HG03025 (cell line): ENCODE data around the gene STRN3.
A peak's percentile ranks its signal among the peaks of the same experiment; 100 is the strongest.

Experiments used
- ATAC-seq: cut with Tn5 transposase; IDR thresholded peaks from one replicate; pipeline ENCODE4 v1.9.1; 2021; ENCODE audit warnings: mild to moderate bottlenecking, moderate library complexity; ENCODE audit not compliant: unreplicated experiment, low FRiP score

STRN3 gene

DNA sequence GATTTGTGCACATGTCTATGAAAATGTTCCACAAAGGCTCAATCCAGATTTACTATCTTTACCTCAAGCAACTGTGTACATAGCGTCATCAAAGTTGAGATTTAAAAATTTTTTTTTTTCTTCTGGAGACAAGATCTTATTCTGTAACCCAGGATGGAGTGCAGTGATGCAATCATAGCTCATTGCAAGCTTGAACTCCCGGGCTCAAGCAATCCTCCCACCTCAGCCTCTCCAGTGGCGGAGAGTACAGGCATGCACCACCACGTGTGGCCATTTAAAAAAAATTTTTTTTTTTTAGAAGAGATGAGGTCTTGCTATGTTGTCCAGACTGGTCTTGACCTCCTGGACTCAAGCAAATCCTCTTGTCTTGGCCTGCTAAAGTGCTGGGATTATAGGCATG is 149.5 kb downstream of the STRN3 start:
- ATAC-seq: no peak

DNA sequence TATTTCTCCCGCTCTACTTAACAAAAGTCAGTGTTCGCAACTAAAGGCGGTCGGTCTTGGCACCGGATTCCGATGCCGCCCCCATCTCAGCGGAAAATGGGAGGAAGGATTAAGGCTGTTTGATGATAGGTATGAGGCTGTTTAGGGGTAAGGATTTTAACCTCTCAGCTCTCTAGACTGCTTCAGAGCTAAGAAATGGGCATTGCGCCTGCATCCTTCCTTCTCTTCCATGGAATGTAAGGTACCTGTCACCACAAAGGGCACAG is 150.5 kb downstream of the STRN3 start:
- no peak for ATAC-seq

DNA sequence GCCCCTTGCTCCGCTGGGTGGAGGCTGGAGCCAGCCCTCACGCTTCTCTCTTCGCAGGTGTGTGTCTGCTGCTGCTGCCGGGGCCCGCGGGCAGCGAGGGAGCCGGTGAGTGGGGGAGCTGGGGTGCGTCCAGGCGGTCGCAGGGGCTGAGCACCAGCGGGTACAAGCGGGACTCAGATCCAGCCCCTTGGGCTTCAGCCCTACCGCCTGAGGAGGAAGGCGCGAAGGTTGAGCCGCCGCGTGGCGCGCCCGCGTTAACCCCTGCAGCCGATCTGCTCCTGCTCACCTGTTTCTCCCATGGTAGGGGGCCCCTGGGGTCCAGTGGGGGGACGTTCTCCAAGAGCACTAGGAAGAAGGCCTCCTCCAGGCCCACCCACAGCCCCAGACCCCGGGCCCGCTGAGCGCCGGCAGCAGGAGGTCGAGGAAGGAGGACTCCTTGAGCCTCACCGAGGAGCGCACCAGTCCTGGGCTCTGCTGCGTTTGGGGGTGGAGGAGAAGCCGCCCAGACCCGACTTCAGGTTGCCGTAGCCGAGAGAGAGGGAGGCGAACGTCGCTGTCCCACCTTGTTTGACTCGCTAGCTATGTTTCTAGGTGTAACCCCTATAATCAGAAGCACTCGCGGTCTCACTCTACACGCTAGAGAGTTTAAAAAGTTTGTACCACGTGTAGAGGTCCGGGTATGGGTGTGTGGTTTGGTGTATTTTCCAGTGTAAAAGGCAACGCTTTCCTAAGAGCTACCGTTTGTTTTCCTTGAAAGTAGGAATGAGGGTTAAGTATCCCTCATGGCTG is 151.0 kb downstream of the STRN3 start:
- peak; percentile 29 for ATAC-seq

DNA sequence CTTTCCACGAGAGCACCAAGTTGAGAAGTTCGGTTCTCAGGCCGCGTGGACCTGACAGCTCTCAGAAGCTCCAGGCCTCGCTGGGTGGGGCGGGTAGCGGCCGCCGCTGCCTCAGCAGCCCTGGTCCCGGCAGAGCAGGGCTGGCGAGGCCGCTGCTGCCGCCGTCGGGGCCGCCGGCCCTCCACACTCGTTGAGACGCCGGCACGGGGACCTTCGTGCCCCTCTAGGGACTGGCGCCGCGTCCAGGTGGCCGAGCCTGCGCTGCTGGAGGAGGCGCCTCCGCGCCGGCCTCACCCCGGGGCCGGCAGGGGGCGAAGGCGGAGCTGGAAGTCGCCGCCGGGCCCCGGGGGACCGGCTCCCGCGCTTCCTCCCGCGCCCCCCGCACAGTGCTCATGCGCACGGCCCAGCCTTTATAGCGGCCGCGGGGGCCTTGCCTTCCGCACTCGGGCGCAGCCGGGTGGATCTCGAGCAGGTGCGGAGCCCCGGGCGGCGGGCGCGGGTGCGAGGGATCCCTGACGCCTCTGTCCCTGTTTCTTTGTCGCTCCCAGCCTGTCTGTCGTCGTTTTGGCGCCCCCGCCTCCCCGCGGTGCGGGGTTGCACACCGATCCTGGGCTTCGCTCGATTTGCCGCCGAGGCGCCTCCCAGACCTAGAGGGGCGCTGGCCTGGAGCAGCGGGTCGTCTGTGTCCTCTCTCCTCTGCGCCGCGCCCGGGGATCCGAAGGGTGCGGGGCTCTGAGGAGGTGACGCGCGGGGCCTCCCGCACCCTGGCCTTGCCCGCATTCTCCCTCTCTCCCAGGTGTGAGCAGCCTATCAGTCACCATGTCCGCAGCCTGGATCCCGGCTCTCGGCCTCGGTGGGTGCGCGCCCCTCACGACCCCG is 151.8 kb downstream of the STRN3 start, which contains the start of gene COCH:
Gene COCH (plus strand): TSS at position 440 of the 879 bp plus-strand sequence. CDS start 380 bp downstream, at position 820.
- peak; percentile 73 for ATAC-seq

DNA sequence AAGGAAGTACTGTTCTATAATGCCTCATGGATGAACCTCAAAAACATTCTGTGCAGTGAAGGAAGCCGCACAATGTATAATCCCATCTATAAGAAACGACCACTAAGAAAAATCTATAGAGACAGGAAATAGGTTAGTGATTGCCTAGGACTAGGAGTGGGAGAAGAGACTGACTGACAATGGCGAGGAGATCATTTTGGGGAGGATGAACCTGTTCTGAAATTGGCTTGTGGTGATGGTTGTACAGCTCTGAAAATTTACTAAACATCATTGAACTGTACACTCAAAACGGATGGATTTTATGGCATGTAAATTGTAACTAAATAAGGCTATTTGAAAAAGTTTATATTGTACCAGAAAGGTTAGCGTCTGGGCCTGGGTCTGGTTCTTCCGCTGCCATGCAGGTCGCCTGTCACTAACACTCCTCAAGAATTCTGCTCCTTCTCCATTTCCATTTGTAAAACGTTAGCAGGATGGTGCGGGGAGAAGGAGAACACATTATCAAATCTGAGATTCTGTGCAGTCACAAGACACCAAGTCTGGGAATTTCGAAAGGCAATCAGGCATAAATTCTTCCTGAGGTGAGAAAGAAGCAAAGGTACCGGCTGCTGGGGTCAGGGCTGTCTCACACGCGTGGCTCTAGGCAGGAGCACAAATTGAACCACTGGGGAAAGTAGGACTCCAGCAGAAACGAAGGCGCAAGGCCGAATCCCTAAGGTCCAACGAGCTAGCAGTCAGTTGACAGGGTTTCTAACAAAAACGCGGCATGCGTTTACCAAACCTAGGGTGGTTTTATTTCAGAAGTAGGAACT is 152.7 kb downstream of the STRN3 start:
- no peak for ATAC-seq

DNA sequence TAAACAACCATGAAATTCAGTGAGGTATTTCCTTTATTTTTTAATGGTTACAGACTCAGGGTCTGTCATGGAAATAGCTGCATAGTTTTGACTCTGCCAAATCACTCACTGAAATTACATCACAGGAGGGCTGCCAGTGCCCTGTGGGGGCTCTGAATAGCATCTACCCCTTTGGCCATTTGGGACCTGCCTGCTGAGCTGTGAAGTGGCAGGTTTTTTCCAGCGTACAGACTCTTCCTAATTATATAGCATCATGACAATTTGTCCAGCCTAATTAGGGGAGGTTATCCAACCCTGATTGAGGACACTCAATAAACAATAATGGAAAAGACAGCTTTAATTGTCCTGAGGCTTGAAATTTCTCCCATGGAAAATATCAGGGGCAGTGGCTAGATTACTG is 153.6 kb downstream of the STRN3 start:
- no peak for ATAC-seq

DNA sequence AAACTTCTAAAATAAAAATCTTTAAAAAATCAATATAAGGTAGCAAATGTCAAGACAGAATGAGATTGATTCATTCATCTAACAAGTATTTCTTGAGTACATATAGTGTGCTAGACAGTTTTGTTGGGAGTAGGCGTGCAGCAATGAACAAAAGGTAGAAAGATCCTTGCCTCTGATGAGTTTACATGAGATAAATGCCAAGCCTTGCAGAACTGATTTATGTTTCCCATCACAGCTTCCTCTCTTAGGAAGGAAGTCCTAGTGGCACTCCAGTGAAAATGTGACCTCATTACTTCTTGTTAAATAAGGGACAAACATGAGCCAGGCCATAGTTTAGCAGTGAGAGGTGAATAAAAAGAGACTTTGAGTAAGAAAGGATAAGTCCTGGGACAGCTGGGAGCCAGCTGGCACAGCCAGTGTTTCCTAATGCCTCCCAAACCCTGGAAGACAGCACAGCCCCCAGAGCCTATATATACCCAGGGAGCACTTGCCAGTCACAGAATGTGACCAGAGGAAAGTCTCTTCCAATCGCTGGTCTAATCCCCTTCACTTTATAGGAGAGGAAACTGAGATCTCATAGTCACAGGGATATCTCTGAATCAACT is 156.5 kb downstream of the STRN3 start:
- ATAC-seq: no peak

DNA sequence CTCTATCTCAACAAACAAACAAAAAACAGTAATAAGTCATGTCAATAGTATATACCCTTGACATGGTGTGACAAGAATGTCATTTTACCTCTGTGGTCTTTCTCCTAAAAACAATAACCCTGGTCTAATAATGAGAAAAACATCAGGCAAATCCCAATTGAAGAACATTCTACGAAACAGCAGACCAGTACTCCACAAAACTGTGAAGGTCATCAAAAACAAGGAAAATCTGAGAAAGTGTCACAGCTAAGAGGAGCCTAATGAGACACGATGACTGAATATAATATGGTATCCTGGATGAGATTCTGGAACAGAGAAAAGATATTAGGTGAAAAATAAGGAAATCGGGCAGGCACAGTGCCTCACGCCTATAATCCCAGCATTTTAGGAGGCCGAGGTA is 157.4 kb downstream of the STRN3 start:
- no peak for ATAC-seq

DNA sequence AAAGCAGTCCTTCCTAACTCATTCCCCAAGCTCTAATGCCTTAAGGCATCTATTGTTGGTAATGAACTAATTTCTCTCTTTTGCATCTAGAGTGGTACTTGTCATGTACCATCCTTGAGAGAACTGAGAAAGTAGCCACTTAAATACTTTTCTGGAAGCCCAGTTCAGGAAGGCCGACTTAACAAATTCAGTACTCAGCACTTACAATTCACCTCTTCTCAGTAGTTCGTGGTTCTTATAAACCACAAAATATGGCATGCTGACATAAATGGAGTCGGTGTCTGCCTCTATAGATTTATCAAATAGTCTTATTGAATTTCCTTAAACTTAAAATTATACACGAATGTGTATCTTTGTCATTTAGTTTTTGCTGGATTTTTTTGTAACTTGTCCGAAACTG is 161.2 kb downstream of the STRN3 start:
- no peak for ATAC-seq

DNA sequence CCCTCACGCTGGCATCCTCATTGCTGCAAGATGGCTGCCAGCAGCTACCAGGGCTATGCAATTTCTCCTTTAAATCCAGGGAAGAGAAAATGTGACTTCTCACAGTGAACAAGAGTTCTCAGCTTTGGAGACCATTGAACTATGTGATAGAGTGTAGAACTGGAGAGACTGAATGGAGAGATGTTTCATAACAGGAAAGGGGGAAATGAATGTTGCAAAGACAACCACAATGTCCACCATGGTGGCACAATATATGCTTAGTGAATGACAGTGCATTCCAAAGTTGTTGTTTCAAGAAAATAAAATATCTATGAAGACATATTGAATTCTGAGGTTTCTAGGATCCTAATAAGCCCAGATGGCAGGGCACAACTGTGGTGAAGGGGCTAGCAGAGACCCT is 165.0 kb downstream of the STRN3 start:
- ATAC-seq: no peak

DNA sequence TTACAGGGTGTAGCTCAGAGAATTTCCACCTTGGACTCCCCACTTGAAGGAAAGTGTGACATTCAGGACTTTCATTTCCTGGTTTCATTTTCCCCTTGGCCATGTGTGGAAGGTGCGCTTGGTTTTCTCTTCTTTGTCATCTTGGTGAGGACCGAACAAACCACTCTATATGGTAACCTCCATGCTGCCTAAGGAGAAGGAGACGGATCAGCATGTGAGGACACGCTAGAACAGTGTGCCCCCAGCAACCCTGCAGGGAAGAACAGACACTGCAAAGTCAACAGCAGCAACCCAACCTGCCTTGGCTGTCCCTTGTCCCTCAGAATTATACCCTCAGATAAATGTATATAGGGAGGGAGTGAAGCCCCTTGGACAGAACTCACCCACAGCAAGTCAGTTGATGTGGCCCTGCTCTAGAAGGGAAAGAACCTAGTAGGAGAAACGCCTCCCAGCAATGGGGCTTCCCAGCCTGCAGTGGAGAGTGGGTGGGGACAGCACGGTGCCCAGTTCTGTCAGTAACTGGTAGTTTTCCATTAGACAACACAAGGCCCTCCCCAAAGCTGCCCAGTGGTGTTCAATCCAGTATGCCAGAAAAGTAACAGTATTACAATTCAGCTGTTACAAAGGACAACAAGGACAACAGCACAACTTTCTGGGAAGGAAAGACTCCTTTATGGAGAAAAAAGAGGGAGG is 170.7 kb downstream of the STRN3 start:
- peak; percentile 50 for ATAC-seq

DNA sequence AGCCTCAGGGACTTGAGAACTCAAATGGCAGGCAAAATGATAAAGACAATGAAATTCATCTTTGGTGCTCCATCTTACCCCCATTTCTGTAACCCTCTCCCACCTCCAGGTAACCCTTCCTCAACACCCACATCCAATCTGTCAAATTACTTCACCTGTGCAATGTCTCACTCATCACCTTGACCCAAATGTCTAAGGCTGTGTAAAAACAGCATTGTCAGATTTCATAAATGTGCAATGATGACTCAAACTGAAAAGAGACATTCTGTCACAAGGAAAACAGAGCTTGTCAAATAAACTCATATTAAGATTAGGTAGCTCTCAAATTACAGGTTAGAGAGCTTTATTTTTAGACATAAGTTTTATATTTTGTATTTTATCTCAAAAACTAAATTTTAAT is 171.7 kb downstream of the STRN3 start:
- ATAC-seq: no peak

DNA sequence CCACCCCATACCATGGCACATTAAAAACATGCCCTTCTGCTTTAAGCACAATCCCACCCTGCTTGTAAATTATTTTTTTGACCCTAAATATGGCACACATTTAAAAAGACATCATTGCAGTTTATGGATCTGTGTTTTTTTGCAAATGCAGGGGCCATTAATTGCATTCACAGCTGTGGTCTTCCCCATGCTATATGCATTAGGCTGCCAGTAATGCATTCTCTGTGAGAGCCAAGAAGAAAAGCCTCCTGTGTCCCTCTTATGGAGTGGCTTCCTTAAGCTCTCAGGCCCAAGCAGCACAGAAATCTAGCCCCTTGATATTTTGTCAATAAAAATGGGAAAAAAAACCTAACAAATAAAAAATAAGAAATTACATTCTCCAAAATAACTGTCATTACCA is 172.2 kb downstream of the STRN3 start:
- ATAC-seq: no peak

DNA sequence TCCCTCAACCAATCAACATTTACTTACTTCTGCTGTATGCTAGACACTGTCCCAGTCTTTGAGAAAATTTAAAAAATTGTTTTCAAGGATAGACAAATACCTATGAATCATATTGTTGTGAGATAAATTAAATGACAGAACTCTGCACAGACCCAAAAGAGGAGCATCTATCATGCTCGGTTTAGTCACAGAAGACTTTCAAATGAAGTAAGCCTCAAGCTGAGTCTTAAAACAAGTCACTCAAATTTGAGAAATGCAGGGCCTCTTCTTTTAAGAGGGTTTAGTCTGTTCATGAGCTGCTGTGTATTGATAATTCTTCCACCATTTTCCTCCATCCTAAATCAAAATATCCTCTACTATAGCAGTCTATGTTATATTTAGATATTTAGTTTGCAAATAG is 176.2 kb downstream of the STRN3 start:
- no peak for ATAC-seq

DNA sequence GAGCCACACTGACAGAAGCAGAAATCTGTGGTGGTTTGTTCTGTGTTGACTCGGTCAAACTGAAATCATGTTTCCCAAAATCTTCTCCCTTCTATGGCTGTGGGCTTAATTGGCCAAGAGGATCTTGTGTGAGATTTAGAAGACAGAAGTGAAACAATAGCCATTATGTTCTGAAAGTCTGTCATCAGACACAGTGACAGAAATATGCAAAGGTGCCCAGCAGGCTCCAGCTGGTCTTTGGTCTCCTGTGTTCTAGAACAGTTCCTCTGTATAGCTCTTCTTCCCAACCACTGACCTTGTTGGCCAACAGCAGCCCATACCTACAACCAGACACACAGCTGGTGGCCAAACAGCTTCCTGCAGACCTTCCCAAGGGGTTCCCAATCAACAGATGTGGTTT is 176.8 kb downstream of the STRN3 start:
- peak; percentile 96 for ATAC-seq

DNA sequence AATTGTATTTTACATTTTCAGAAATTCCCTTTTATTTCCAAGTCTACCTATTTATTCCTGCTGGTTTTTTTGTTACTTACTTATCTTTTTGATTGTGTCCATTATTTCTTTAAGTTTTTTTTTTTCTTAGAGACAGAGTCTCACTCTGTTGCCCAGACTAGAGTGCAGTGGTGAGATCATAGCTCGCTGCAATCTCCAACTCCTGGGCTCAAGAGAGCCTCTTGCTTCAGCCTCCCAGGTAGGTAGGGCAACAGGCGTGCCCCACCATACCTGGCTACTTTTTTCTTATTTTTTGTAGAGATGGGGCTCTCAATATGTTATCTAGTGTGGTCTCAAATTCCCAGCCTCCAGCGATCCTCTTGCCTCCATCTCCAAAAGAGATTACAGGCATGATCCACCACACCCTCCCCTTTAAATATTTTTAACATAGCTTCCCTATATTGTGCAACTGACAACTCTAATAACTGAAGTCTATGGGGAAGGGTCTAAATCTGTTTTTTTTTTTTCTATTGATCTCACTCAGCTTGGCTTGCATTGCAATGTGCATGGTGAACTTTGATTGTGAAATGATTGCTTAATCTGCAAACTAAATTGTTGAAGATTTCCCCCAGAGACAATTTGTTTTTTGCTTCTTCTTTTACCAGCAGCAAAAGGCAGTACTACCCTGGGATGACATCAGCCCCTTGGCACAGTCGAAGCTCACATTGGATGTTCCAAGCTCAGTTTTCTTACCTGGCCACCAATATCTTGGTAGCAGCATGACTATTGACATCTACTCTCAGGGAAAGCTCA is 177.5 kb downstream of the STRN3 start:
- ATAC-seq: no peak
